Lower leg skin (tissue), 3 donors: ENCODE measurements around the gene SPATA31D3.

Experiments
- CTCF ChIP-seq, 3 donors: fragments of 450-650 bp; IDR thresholded peaks; one replicate each; pipeline ENCODE4 v1.5.1; 2016; ENCODE audit warnings: antibody characterized with exemption in 3 of 3, mild to moderate bottlenecking in 3 of 3, moderate library complexity in 2 of 3
- POLR2A ChIP-seq, 2 donors: fragments of 450-650 bp; IDR thresholded peaks; one replicate each; pipeline ENCODE4 v1.6.1; 2016 to 2017; ENCODE audit warnings: antibody characterized with exemption in 2 of 2, mild to moderate bottlenecking in 1 of 2, moderate library complexity in 1 of 2

GRCh38 chr9:81898851-81899250, 44.4 kb upstream of the SPATA31D3 start:
- TF ChIP-seq CTCF (IDR thresholded peaks at IDR 0.05) = no peak
- TF ChIP-seq POLR2A (IDR thresholded peaks at IDR 0.05) = no peak
